ENCODE results near the gene LDAF1.

LDAF1 gene

GRCh38 chr16:21211486-21211885, 53.0 kb downstream of the LDAF1 start, which contains the start of gene ZP2:
Gene ZP2, minus strand, starts transcription at chr16:21211574. Its CDS starts 27 bp downstream, at chr16:21211547.
- no peaks in the 10 kb centered on the region for H3K36me3 ChIP-seq (ENCODE audit: control insufficient read depth in 1 of 2, insufficient read depth in 2 of 2, low read length in 2 of 2)
- no peak within 1 kb of the TSS for H3K9ac ChIP-seq (ENCODE audit: low read depth in 1 of 2, low read length in 2 of 2)
- no peak within 1 kb of the TSS for H3K27ac ChIP-seq (ENCODE audit: low read depth, low read length)
- no peaks in the 10 kb centered on the region for H3K9me3 ChIP-seq (ENCODE audit: control insufficient read depth in 1 of 2, low read length in 2 of 2)
- no peak within 1 kb of the TSS for H3K4me3 ChIP-seq (ENCODE audit: low read depth in 1 of 2, low read length in 2 of 2)
- H3K4me1 ChIP-seq (ENCODE audit: control insufficient read depth in 1 of 2, insufficient read depth in 2 of 2, low read length in 2 of 2), result peaks cover 0 to 3% of the 10 kb centered on the region in 2 donors
- H3K27me3 ChIP-seq (ENCODE audit: control insufficient read depth in 1 of 2, insufficient read depth in 2 of 2, low read length in 2 of 2), result no peaks in the 10 kb centered on the region

- peaks cover 0 to 3% of the 10 kb centered on the region in 2 donors for H3K4me1 ChIP-seq (ENCODE audit: control insufficient read depth in 1 of 2, insufficient read depth in 2 of 2, low read length in 2 of 2)
- no peak overlapping the region for H3K27ac ChIP-seq (ENCODE audit: low read depth, low read length)
- no peaks in the 10 kb centered on the region for H3K9me3 ChIP-seq (ENCODE audit: control insufficient read depth in 1 of 2, low read length in 2 of 2)
- no peaks in the 10 kb centered on the region for H3K36me3 ChIP-seq (ENCODE audit: control insufficient read depth in 1 of 2, insufficient read depth in 2 of 2, low read length in 2 of 2)
- no peak overlapping the region for H3K4me3 ChIP-seq (ENCODE audit: low read depth in 1 of 2, low read length in 2 of 2)
- no peak overlapping the region for H3K9ac ChIP-seq (ENCODE audit: low read depth in 1 of 2, low read length in 2 of 2)
- H3K27me3 ChIP-seq (ENCODE audit: control insufficient read depth in 1 of 2, insufficient read depth in 2 of 2, low read length in 2 of 2), result no peaks in the 10 kb centered on the region
These were observed 55.6 kb downstream of the LDAF1 start for GRCh38 chr16:21214086-21214485.

- Histone ChIP-seq H3K4me3 (ENCODE audit: low read depth in 1 of 2, low read length in 2 of 2) (no peak overlapping the region), H3K4me1 (ENCODE audit: control insufficient read depth in 1 of 2, insufficient read depth in 2 of 2, low read length in 2 of 2) (no peaks in the 10 kb centered on the region), H3K27me3 (ENCODE audit: control insufficient read depth in 1 of 2, insufficient read depth in 2 of 2, low read length in 2 of 2) (no peaks in the 10 kb centered on the region), H3K9me3 (ENCODE audit: control insufficient read depth in 1 of 2, low read length in 2 of 2) (no peaks in the 10 kb centered on the region), H3K9ac (ENCODE audit: low read depth in 1 of 2, low read length in 2 of 2) (no peak overlapping the region), H3K27ac (ENCODE audit: low read depth, low read length) (no peak overlapping the region), H3K36me3 (ENCODE audit: control insufficient read depth in 1 of 2, insufficient read depth in 2 of 2, low read length in 2 of 2) (no peaks in the 10 kb centered on the region)
These were observed 58.6 kb downstream of the LDAF1 start for GRCh38 chr16:21217121-21217520.

- Histone ChIP-seq H3K4me3 (ENCODE audit: low read depth in 1 of 2, low read length in 2 of 2) (no peak overlapping the region), H3K27me3 (ENCODE audit: control insufficient read depth in 1 of 2, insufficient read depth in 2 of 2, low read length in 2 of 2) (no peaks in the 10 kb centered on the region), H3K9me3 (ENCODE audit: control insufficient read depth in 1 of 2, low read length in 2 of 2) (no peaks in the 10 kb centered on the region), H3K9ac (ENCODE audit: low read depth in 1 of 2, low read length in 2 of 2) (no peak overlapping the region), H3K27ac (ENCODE audit: low read depth, low read length) (no peak overlapping the region), H3K4me1 (ENCODE audit: control insufficient read depth in 1 of 2, insufficient read depth in 2 of 2, low read length in 2 of 2) (peaks cover 0 to 4% of the 10 kb centered on the region in 2 donors), H3K36me3 (ENCODE audit: control insufficient read depth in 1 of 2, insufficient read depth in 2 of 2, low read length in 2 of 2) (no peaks in the 10 kb centered on the region)
These were observed 59.7 kb downstream of the LDAF1 start for GRCh38 chr16:21218153-21218552.

- Histone ChIP-seq H3K9me3 (ENCODE audit: control insufficient read depth in 1 of 2, low read length in 2 of 2) (no peaks in the 10 kb centered on the region), H3K36me3 (ENCODE audit: control insufficient read depth in 1 of 2, insufficient read depth in 2 of 2, low read length in 2 of 2) (no peaks in the 10 kb centered on the region), H3K27me3 (ENCODE audit: control insufficient read depth in 1 of 2, insufficient read depth in 2 of 2, low read length in 2 of 2) (no peaks in the 10 kb centered on the region), H3K4me1 (ENCODE audit: control insufficient read depth in 1 of 2, insufficient read depth in 2 of 2, low read length in 2 of 2) (peaks cover 3 to 8% of the 10 kb centered on the region in 2 donors), H3K27ac (ENCODE audit: low read depth, low read length) (no peak overlapping the region), H3K4me3 (ENCODE audit: low read depth in 1 of 2, low read length in 2 of 2) (no peak overlapping the region), H3K9ac (ENCODE audit: low read depth in 1 of 2, low read length in 2 of 2) (no peak overlapping the region)
These were observed 61.1 kb downstream of the LDAF1 start for GRCh38 chr16:21219551-21219950.

- Histone ChIP-seq H3K27me3 (ENCODE audit: control insufficient read depth in 1 of 2, insufficient read depth in 2 of 2, low read length in 2 of 2) (peaks cover 0 to 5% of the 10 kb centered on the region in 2 donors), H3K27ac (ENCODE audit: low read depth, low read length) (no peak overlapping the region), H3K4me3 (ENCODE audit: low read depth in 1 of 2, low read length in 2 of 2) (no peak overlapping the region), H3K36me3 (ENCODE audit: control insufficient read depth in 1 of 2, insufficient read depth in 2 of 2, low read length in 2 of 2) (no peaks in the 10 kb centered on the region), H3K4me1 (ENCODE audit: control insufficient read depth in 1 of 2, insufficient read depth in 2 of 2, low read length in 2 of 2) (peaks cover 3 to 8% of the 10 kb centered on the region in 2 donors), H3K9me3 (ENCODE audit: control insufficient read depth in 1 of 2, low read length in 2 of 2) (no peaks in the 10 kb centered on the region), H3K9ac (ENCODE audit: low read depth in 1 of 2, low read length in 2 of 2) (no peak overlapping the region)
These were observed 64.2 kb downstream of the LDAF1 start for GRCh38 chr16:21222495-21223337.

- Histone ChIP-seq H3K36me3 (ENCODE audit: control insufficient read depth in 1 of 2, insufficient read depth in 2 of 2, low read length in 2 of 2) (no peaks in the 10 kb centered on the region), H3K9ac (ENCODE audit: low read depth in 1 of 2, low read length in 2 of 2) (no peak overlapping the region), H3K4me1 (ENCODE audit: control insufficient read depth in 1 of 2, insufficient read depth in 2 of 2, low read length in 2 of 2) (peaks cover 3 to 8% of the 10 kb centered on the region in 2 donors), H3K4me3 (ENCODE audit: low read depth in 1 of 2, low read length in 2 of 2) (no peak overlapping the region), H3K9me3 (ENCODE audit: control insufficient read depth in 1 of 2, low read length in 2 of 2) (no peaks in the 10 kb centered on the region), H3K27ac (ENCODE audit: low read depth, low read length) (no peak overlapping the region), H3K27me3 (ENCODE audit: control insufficient read depth in 1 of 2, insufficient read depth in 2 of 2, low read length in 2 of 2) (peaks cover 0 to 5% of the 10 kb centered on the region in 2 donors)
These were observed 65.3 kb downstream of the LDAF1 start for GRCh38 chr16:21223787-21224186.

GRCh38 chr16:21224800-21225199, 66.3 kb downstream of the LDAF1 start:
- Histone ChIP-seq H3K9me3 (ENCODE audit: control insufficient read depth in 1 of 2, low read length in 2 of 2) (no peaks in the 10 kb centered on the region), H3K4me1 (ENCODE audit: control insufficient read depth in 1 of 2, insufficient read depth in 2 of 2, low read length in 2 of 2) (peaks cover 3 to 8% of the 10 kb centered on the region in 2 donors), H3K4me3 (ENCODE audit: low read depth in 1 of 2, low read length in 2 of 2) (no peak overlapping the region), H3K27me3 (ENCODE audit: control insufficient read depth in 1 of 2, insufficient read depth in 2 of 2, low read length in 2 of 2) (peaks cover 0 to 5% of the 10 kb centered on the region in 2 donors), H3K27ac (ENCODE audit: low read depth, low read length) (no peak overlapping the region), H3K36me3 (ENCODE audit: control insufficient read depth in 1 of 2, insufficient read depth in 2 of 2, low read length in 2 of 2) (no peaks in the 10 kb centered on the region), H3K9ac (ENCODE audit: low read depth in 1 of 2, low read length in 2 of 2) (no peak overlapping the region)

- H3K27ac ChIP-seq (ENCODE audit: low read depth, low read length), result no peak overlapping the region
- peaks cover 0 to 5% of the 10 kb centered on the region in 2 donors for H3K27me3 ChIP-seq (ENCODE audit: control insufficient read depth in 1 of 2, insufficient read depth in 2 of 2, low read length in 2 of 2)
- H3K36me3 ChIP-seq (ENCODE audit: control insufficient read depth in 1 of 2, insufficient read depth in 2 of 2, low read length in 2 of 2), result no peaks in the 10 kb centered on the region
- peaks cover 3 to 18% of the 10 kb centered on the region in 2 donors for H3K4me1 ChIP-seq (ENCODE audit: control insufficient read depth in 1 of 2, insufficient read depth in 2 of 2, low read length in 2 of 2)
- H3K9me3 ChIP-seq (ENCODE audit: control insufficient read depth in 1 of 2, low read length in 2 of 2), result no peaks in the 10 kb centered on the region
- H3K4me3 ChIP-seq (ENCODE audit: low read depth in 1 of 2, low read length in 2 of 2), result no peak overlapping the region
- no peak overlapping the region for H3K9ac ChIP-seq (ENCODE audit: low read depth in 1 of 2, low read length in 2 of 2)
These were observed 68.3 kb downstream of the LDAF1 start for GRCh38 chr16:21226749-21227148.

- peaks cover 0 to 5% of the 10 kb centered on the region in 2 donors for H3K27me3 ChIP-seq (ENCODE audit: control insufficient read depth in 1 of 2, insufficient read depth in 2 of 2, low read length in 2 of 2)
- H3K27ac ChIP-seq (ENCODE audit: low read depth, low read length), result no peak overlapping the region
- H3K9ac ChIP-seq (ENCODE audit: low read depth in 1 of 2, low read length in 2 of 2), result no peak overlapping the region
- H3K36me3 ChIP-seq (ENCODE audit: control insufficient read depth in 1 of 2, insufficient read depth in 2 of 2, low read length in 2 of 2), result no peaks in the 10 kb centered on the region
- H3K4me1 ChIP-seq (ENCODE audit: control insufficient read depth in 1 of 2, insufficient read depth in 2 of 2, low read length in 2 of 2), result peaks cover 3 to 21% of the 10 kb centered on the region in 2 donors
- no peak overlapping the region for H3K4me3 ChIP-seq (ENCODE audit: low read depth in 1 of 2, low read length in 2 of 2)
- no peaks in the 10 kb centered on the region for H3K9me3 ChIP-seq (ENCODE audit: control insufficient read depth in 1 of 2, low read length in 2 of 2)
These were observed 69.4 kb downstream of the LDAF1 start for GRCh38 chr16:21227866-21228265.

Measured in duodenal mucosa (tissue), 2 donors.